ENCODE results near the gene MARVELD1. TPM values are rescaled to one million over a fixed set of nuclear protein-coding genes. Genes with fewer than 3 reads are reported as not detected.

Gene MARVELD1
- total and polyA plus RNA-seq, 2 of the 13 experiments (the other 11 are each of a cell fraction or from before 2014, with no cell fraction given), result not detected

DNA sequence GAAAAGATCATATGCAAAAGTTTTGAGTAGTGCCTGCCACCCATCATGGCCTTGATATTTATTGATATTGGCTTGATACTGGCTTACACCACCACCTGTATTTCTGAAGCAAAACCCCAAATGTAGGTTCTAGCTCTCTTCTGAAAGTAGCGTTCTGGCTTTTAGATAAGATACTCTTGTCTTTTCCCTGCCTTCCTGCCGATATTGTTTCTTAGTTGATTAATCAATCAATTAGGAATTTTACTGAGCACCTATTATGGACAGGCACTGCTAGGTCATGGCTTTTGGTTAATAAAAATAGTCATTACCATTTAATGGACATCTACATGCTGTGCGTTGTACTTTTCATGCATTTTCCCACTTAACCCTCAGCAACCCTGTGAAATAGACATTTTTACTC is 50.4 kb downstream of the MARVELD1 start:
- Histone ChIP-seq H3K4me2 (ENCODE audit: low read depth, low read length) (peak overlapping the region; percentile 48), H3K79me2 (ENCODE audit: insufficient read depth, low read length) (no peaks in the 10 kb centered on the region), H3K4me1 (ENCODE audit: insufficient read depth, low read length) (peaks cover 48% of the 10 kb centered on the region), H2AFZ (ENCODE audit: low read length) (no peak overlapping the region), H3K27me3 (ENCODE audit: control insufficient read depth in 1 of 2, insufficient read depth in 2 of 2, low read length in 2 of 2) (peaks cover 0 to under 1% of the 10 kb centered on the region in 2 experiments; a peak in 1 of 5 replicates), H3K36me3 (replicated peaks in 1 of 2; ENCODE audit: control insufficient read depth in 1 of 2, insufficient read depth in 2 of 2, low read length in 2 of 2) (peaks cover 6 to 22% of the 10 kb centered on the region in 2 experiments; a peak in 4 of 5 replicates), H3K27ac (ENCODE audit: extremely low read length, insufficient read depth, low read length) (no peak overlapping the region), H3K9ac (ENCODE audit: insufficient read depth, low read depth, low read length) (peak overlapping the region; percentile 28; the same call in 1 of the 2 replicates), H3K9me3 (ENCODE audit: low read length) (no peaks in the 10 kb centered on the region), H4K20me1 (ENCODE audit: insufficient read depth, low read length) (no peaks in the 10 kb centered on the region), H3K4me3 (replicated peaks in 1 of 3; ENCODE audit: insufficient read depth in 1 of 3, low read depth in 2 of 3, low read length in 3 of 3) (no peak overlapping the region)
- FAIRE-seq (no peak), DNase-seq (ENCODE audit: low spot score) (no peak), ATAC-seq (no peak)
- intact Hi-C loops (cut with micrococcal nuclease; ENCODE audit: unreplicated experiment), result no loop called here
- POLR2A ChIA-PET, result interaction anchor here (1.6 kb wide), 1 partner anchor 11 kb away, joined by 6 read pairs; no protein-coding TSS in a partner anchor
- CTCF ChIA-PET (ENCODE audit: low intra/inter-chr PET ratio, low total read pairs), result no interaction called here
- whole genome bisulfite sequencing (ENCODE audit: low lambda C conversion rate), result 96% methylated on average over 3 of the region's 3 CpGs
- in situ Hi-C loops (cut with HindIII; ENCODE audit: extremely low pct_ligation_motif_present, low pct_unique_long_range_greater_than_20kb), result no loop called here
- no TSS peak for BruUV-seq (replicated peaks)
- TF ChIP-seq ZFX (CRISPR knock-in tag; IDR thresholded peaks at IDR 0.05; ENCODE audit: low read depth) (no peak), NR2F2 (IDR thresholded peaks at IDR 0.05; ENCODE audit: borderline replicate concordance, low read depth) (no peak), ZBTB42 (CRISPR knock-in tag; IDR thresholded peaks at IDR 0.05) (no peak), SMAD1 (CRISPR knock-in tag; IDR thresholded peaks at IDR 0.05; ENCODE audit: borderline replicate concordance, low read depth) (no peak), KDM5A (IDR thresholded peaks at IDR 0.05; ENCODE audit: borderline replicate concordance, low read length) (no peak), ZBTB21 (CRISPR knock-in tag; IDR thresholded peaks at IDR 0.05) (no peak), PTBP1 (IDR thresholded peaks at IDR 0.05; ENCODE audit: low read depth, low read length, poor library complexity, severe bottlenecking) (no peak), MYC (CRISPR knock-in tag; IDR thresholded peaks at IDR 0.05; ENCODE audit: borderline replicate concordance) (no peak), HIVEP1 (CRISPR knock-in tag; IDR thresholded peaks at IDR 0.05) (no peak), NCOA2 (CRISPR knock-in tag; IDR thresholded peaks at IDR 0.05) (no peak), HMGXB4 (CRISPR knock-in tag; IDR thresholded peaks at IDR 0.05; ENCODE audit: borderline replicate concordance in 1 of 2, low read depth in 1 of 2) (no peak), ZNF709 (CRISPR knock-in tag; IDR thresholded peaks at IDR 0.05) (no peak), HIC2 (CRISPR knock-in tag; IDR thresholded peaks at IDR 0.05; ENCODE audit: low read depth) (no peak), TGIF2 (CRISPR knock-in tag; IDR thresholded peaks at IDR 0.05) (no peak), CEBPB (IDR thresholded peaks at IDR 0.05; ENCODE audit: borderline replicate concordance, low read depth, low read length) (no peak), JUND (CRISPR knock-in tag; IDR thresholded peaks at IDR 0.05) (no peak)
- TF ChIP-seq, protein P1, sequence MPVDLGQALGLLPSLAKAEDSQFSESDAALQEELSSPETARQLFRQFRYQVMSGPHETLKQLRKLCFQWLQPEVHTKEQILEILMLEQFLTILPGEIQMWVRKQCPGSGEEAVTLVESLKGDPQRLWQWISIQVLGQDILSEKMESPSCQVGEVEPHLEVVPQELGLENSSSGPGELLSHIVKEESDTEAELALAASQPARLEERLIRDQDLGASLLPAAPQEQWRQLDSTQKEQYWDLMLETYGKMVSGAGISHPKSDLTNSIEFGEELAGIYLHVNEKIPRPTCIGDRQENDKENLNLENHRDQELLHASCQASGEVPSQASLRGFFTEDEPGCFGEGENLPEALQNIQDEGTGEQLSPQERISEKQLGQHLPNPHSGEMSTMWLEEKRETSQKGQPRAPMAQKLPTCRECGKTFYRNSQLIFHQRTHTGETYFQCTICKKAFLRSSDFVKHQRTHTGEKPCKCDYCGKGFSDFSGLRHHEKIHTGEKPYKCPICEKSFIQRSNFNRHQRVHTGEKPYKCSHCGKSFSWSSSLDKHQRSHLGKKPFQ (CRISPR knock-in tag; IDR thresholded peaks at IDR 0.05; ENCODE audit: insufficient replicate concordance), result no peak

Data from HepG2 (cell line).